Spinal cord (tissue), 10 donors: ENCODE data around the gene IGFBP4. TPM values are rescaled to one million over a fixed set of nuclear protein-coding genes. Genes with fewer than 3 reads are reported as not detected.
A peak's percentile ranks its signal among the peaks of the same experiment; 100 is the strongest.

Source experiments
- DNase-seq, 6 donors: peaks; one replicate each; pipeline versions ENCODE4 v3.0.0 to v3.0.0-alpha.2; 2013 to 2015; ENCODE audit warnings: low spot score in 6 of 6, low read depth in 4 of 6
- H3K27ac ChIP-seq: one replicate; pipeline ENCODE4 v1.5.1; 2013; ENCODE audit warnings: low read depth, low read length, control low read depth
- H3K27me3 ChIP-seq: one replicate; pipeline ENCODE4 v1.6.1; 2013; ENCODE audit warnings: low read length; ENCODE audit not compliant: control insufficient read depth, insufficient read depth
- H3K36me3 ChIP-seq: one replicate; pipeline ENCODE4 v1.6.1; 2013; ENCODE audit warnings: low read length; ENCODE audit not compliant: control insufficient read depth, insufficient read depth
- H3K4me1 ChIP-seq: one replicate; pipeline ENCODE4 v1.6.1; 2013; ENCODE audit warnings: low read length; ENCODE audit not compliant: control insufficient read depth, insufficient read depth
- H3K4me3 ChIP-seq: one replicate; pipeline ENCODE4 v1.5.1; 2013; ENCODE audit warnings: low read depth, low read length, control low read depth
- H3K9me3 ChIP-seq: one replicate; pipeline ENCODE4 v1.6.1; 2013; ENCODE audit warnings: low read length; ENCODE audit not compliant: control insufficient read depth, insufficient read depth
- WGBS: methylation state at CpG from one replicate; pipeline ENCODE4 v1.1.5; 2013; ENCODE audit warnings: missing lambda C conversion rate; ENCODE audit not compliant: insufficient coverage; 5-methylcytosine and 5-hydroxymethylcytosine counted together
- polyA plus RNA-seq, 2 donors: library from polyadenylated mRNA; unstranded; fragments of 120-200 nt; gene quantifications; one replicate each; pipeline ENCODE4 v1.2.1, GENCODE V29; 2013; ENCODE audit not compliant: insufficient read length in 2 of 2
- total RNA-seq, 2 donors: library from RNA; depleted of rRNA in 1 of 2; stranded (reverse); fragments of 120-200 nt in 1 of 2; fragments of >200 nt in 1 of 2; gene quantifications; one replicate each; pipeline versions ENCODE4 v1.2.3 to v1.2.4, GENCODE V29; 2013 to 2014
- donor health status: healthy.

IGFBP4 gene
- total and polyA plus RNA-seq, 4 donors: 53.1 to 110 (median 83.0) TPM

- Histone ChIP-seq H3K9me3 (no peaks in the 10 kb centered on the region), H3K27me3 (peaks cover 3% of the 10 kb centered on the region), H3K4me1 (peaks cover 61% of the 10 kb centered on the region), H3K27ac (no peak overlapping the region), H3K36me3 (peaks cover 9% of the 10 kb centered on the region), H3K4me3 (no peak overlapping the region)
- WGBS: 64% methylated on average over 2 of the region's 8 CpGs
- DNase-seq: no peak
Observed at GRCh38 chr17:40459636-40460603, 16.7 kb downstream of the IGFBP4 start.

DNA sequence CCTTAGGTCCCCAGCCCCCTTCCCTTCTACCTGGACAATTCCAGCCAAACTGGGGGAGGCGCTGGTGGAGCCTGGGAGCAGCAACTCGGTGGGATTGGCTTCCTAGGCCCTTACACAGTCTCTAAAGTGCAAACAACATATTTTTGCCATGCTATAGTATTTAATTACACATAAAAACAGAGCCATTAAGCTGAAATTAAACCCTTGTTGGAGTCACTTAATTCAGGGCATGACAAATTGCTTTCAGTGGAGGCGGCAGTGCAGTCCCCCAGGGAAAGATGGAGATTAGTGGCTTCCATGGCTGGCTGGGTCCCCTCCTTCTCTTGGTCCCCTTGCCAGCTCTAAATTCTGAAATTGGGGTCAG lies 17.3 kb downstream of the IGFBP4 start:
- WGBS: 43% methylated on average over 1 of the region's 3 CpGs
- peak in 1 of 6 donors; percentile 79 for DNase-seq
- Histone ChIP-seq H3K4me3 (no peak overlapping the region), H3K36me3 (peaks cover 9% of the 10 kb centered on the region), H3K27me3 (peaks cover 3% of the 10 kb centered on the region), H3K9me3 (no peaks in the 10 kb centered on the region), H3K4me1 (peaks cover 61% of the 10 kb centered on the region), H3K27ac (no peak overlapping the region)

DNA sequence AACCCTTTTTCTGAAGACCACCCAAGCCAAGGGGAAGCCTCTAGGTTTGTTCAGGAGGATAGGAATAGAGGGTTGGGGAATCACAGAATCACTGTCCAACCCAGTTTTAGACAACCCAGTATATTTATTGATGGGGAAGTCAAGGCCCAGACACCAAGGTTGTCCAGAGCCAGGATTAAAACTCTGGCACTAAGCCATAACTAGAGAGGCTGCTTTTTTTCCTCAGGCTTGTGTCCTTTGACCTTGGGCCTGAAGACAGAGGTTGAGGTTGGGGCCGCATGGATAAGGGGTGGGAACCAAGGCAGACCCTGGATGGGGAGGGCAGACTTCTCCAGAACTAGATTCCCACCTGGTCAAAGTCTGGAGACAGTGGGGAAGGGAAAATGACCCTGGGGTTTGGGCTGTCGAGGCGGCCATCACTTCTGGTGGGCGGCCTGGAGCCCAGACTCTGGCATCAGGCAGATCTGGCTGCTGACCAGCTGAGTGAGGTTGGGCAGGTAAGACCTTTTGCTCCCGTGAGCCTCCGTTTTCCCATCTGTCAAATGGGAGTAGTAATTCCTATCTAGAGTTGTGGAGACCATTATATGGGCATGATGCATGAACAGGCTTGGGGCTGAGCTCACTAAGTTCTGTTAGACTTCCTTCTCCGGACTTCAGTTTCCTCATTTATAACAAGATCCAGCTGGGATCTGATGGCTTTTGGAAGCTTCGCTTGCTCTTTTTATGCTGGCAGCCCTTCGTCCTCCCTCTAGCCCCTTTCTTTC lies 17.9 kb downstream of the IGFBP4 start:
- DNase-seq: no peak
- Histone ChIP-seq H3K4me3 (no peak overlapping the region), H3K9me3 (no peaks in the 10 kb centered on the region), H3K27ac (peak overlapping the region; percentile 47), H3K27me3 (peaks cover 3% of the 10 kb centered on the region), H3K4me1 (peaks cover 61% of the 10 kb centered on the region), H3K36me3 (peaks cover 9% of the 10 kb centered on the region)
- WGBS: 94% methylated on average over 5 of the region's 9 CpGs

DNA sequence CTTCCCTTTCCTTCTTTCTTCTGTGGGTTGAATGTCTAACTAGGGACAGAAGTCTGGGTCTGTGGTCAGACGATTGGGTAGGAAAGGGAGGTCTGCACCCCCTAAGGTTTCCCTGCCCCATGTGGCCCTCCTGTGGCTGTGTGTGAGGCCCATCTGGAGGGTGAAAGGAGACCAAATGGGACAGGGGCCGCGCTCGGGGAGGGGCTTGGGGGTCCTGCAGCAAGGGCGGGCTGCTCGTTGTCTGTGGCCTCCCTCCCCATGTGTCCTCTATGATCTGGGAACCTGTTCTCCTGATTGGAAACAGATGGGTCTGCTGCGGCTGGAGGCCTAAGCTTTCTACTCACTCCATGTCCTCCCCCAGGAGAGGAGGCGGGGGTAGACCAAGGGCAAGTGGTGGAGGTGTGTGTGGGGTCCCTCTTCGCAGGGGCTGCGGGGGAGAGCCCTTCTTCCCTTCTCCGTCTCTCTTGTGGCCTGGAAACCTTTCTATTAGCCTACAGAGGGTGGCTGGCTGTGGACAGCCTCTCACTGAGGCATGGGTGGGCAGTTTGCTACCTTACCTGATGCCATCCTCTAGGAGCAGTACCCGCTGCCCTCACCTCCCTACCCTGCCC lies 18.6 kb downstream of the IGFBP4 start:
- H3K4me3 ChIP-seq: no peak overlapping the region
- peaks cover 3% of the 10 kb centered on the region for H3K27me3 ChIP-seq
- H3K4me1 ChIP-seq: peaks cover 56% of the 10 kb centered on the region
- no peak for DNase-seq
- peak overlapping the region; percentile 67 for H3K27ac ChIP-seq
- H3K36me3 ChIP-seq: peaks cover 3% of the 10 kb centered on the region
- no peaks in the 10 kb centered on the region for H3K9me3 ChIP-seq
- WGBS: 69% methylated on average over 6 of the region's 12 CpGs

DNA sequence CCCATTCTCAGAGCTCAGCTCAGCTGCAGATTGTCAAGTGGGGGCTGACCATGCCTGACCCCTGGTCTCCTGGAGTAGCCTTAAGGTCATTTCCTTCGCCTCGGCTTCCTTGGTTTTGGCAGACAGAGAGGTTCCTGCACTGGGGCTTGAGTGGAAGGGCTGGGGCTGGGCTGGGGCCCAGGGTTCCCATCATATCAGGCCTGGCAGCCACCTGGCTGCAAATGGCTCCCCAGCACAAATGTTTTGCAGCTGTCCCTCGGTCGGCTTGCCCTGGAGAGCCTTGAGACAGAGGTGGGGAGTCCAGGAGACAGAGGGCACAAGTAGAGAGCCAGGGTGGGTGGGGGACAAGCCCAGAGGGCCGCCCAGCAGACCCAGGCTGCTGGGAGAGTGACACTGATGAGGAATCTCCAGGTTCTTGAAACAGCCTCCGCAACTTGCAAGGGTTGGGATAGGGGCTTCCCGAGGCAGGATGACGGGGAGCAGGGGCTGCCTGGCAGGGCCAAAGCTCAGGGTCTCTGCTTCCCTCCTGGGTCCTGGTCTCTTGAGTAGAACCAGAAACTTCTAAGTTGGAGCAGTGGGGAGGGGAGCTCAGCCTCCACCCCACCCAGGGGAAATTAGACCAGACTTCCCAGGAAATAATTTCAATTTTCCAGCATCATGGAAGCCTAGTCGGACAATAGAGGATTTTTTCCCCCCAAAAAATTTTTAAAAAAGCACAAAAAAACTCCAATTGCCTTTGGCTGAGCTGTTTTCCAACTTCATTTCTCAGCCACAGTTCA lies 19.3 kb downstream of the IGFBP4 start:
- Histone ChIP-seq H3K4me1 (peaks cover 56% of the 10 kb centered on the region), H3K27ac (peak overlapping the region; percentile 67)

DNA sequence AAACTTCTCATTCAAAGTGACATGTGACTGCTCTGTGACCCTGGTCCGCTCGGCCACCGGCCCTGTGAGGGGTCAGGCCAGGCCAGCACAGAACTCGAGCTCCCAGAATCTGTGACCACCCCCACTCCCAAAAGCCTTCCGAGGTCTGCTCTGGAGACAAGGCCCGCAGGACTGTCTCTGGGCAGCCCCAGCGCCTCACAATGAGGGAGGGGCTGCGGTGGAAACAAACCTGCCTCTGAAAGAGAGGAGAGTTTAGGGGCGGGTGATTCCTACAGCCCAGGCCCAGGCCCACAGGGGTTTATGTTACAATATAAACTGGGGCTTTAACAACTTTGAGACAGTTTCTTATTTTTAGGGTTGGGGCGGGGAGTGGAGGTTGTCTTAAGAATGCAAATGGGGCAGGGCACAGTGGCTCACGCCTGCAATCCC lies 19.9 kb downstream of the IGFBP4 start:
- peaks cover 50% of the 10 kb centered on the region for H3K4me1 ChIP-seq
- no peak for DNase-seq
- WGBS: 38% methylated on average over 9 of the region's 11 CpGs
- H3K27ac ChIP-seq: peak overlapping the region; percentile 67
- no peaks in the 10 kb centered on the region for H3K36me3 ChIP-seq
- no peaks in the 10 kb centered on the region for H3K9me3 ChIP-seq
- no peak overlapping the region for H3K4me3 ChIP-seq
- no peaks in the 10 kb centered on the region for H3K27me3 ChIP-seq

More for the DNA sequence above, 19.3 kb downstream of the IGFBP4 start:
- Histone ChIP-seq H3K27me3 (peaks cover 2% of the 10 kb centered on the region), H3K36me3 (no peaks in the 10 kb centered on the region), H3K9me3 (no peaks in the 10 kb centered on the region), H3K4me3 (no peak overlapping the region)
- no peak for DNase-seq
- WGBS: 80% methylated on average over 9 of the region's 9 CpGs

- Histone ChIP-seq H3K27me3 (no peaks in the 10 kb centered on the region), H3K36me3 (no peaks in the 10 kb centered on the region), H3K27ac (no peak overlapping the region), H3K4me3 (no peak overlapping the region), H3K9me3 (no peaks in the 10 kb centered on the region), H3K4me1 (peaks cover 40% of the 10 kb centered on the region)
- DNase-seq: no peak
- WGBS: 94% methylated on average over 5 of the region's 5 CpGs
Observed at GRCh38 chr17:40464392-40464855, 21.2 kb downstream of the IGFBP4 start.

DNA sequence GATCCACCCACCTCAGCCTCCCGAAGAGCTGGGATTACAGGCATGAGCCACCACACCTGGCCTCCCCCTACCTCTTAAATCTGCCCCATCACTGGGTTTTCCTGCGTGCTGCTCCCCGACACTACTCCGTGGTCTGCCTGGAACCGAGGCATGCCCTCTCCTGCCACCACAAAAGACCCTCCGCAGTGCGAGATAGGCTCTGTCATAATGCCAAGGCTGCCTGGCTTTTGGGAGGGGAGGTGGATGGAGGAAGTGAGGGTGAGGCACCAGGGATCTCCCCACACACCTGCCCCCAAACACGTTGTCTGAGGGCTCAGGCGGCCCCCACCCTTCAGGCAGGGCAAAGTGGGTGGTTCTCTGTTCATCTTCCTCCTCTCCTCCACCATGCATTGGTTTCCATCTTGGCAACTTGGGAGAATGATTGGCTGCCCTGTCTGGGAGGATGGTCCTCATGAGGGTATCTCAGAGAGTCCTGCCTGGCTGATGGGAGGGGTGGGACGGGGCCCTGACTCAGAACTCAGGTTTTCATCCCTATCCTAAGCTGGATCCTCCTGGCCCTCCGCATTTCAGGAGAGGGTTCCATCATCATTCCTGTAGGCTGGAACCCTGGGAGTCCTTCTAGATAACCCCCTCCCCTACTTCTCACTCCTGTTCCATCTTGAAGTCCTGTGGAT lies 23.2 kb downstream of the IGFBP4 start:
- Histone ChIP-seq H3K4me3 (no peak overlapping the region), H3K36me3 (no peaks in the 10 kb centered on the region), H3K27me3 (no peaks in the 10 kb centered on the region), H3K27ac (no peak overlapping the region), H3K9me3 (no peaks in the 10 kb centered on the region), H3K4me1 (peaks cover 30% of the 10 kb centered on the region)
- WGBS: 90% methylated on average over 6 of the region's 11 CpGs
- no peak for DNase-seq
